HG03469 (cell line): Measurements from ENCODE around the gene C2CD4A.

Experiments
- ATAC-seq: cut with Tn5 transposase; IDR thresholded peaks from one replicate; pipeline ENCODE4 v1.9.1; 2021; ENCODE audit warnings: mild to moderate bottlenecking, moderate library complexity, moderate number of reproducible peaks; ENCODE audit not compliant: unreplicated experiment

The C2CD4A gene

DNA sequence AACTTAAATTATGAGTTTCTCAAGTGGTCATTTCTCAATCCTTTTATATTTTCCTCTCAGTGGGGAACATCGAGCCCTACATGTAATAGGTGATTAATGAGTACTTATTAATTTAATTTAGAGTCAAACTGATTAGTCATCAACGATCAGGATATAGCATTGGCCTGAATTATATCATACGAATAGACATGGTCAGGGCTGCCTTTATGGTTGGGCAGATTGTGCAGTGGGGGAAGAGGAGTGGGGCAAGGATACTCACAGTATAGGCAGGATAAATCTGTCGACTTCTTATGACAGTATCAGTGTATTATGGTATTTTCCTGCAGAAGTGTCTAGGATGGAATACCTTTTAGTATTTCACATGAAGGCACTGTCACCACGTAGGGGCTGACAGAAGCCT, 27.0 kb downstream of the C2CD4A start:
- ATAC-seq, result no peak

DNA sequence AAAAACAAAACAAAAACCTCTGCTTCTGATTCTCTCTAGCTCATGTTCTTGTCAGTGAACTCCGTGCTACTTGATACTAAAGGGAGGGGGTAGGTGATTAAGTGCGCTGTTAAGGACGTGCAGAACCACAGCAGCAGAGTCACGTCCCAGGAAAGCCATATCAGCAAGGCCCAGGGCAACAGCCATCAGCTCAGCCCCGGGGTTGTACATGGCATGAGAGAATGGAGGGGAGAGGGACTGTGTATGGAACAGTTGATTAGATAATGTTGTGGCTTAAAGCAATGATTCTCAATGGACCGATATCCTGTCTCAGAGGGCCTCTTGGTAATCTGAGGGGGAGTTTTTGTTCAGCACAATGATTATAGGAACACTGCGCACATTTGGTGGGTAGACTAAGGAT, 27.6 kb downstream of the C2CD4A start:
- ATAC-seq, result no peak

DNA sequence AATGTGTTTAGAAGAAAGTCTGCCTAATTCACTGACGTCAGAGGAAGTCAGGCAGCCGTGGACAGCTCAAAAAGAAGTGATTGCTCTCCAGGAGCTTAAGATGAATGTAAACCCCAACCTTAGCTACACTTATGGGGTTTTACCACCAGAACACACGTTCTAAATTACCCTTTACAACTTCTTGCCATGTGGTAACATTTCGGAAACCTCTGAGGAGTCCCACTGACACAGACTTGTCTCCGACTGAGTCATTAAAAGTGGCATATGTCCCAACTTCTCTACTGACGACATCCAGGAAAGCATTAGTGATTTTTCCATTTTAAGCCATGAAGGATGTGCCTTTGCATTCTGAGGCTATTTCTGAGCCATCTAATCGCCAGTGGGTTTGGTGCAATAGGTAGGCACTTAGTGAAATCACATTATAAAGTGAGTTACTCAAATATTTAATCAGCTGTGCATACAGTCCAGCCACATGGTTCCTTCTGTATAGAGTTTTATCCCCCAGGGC, 32.4 kb downstream of the C2CD4A start:
- ATAC-seq, result no peak

DNA sequence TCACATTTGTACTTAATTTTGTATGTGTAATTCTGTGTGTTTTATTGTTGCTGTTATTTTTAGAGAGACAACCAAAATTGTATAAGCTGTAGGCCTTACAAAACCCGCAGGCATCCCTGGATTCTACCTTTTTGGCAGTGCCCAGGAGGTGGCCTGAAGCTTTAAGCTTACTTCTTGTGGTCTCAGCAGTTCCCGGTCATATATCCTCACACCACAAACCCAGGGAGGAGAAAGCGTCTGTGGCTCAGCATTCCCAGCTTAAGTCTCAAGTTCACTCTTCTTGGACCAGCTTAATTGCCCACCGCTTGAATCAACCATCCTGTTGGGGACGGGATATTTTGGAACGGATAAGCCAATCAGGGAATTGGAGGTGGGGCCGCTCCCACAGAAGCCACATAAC, 36.7 kb downstream of the C2CD4A start:
- no peak for ATAC-seq

DNA sequence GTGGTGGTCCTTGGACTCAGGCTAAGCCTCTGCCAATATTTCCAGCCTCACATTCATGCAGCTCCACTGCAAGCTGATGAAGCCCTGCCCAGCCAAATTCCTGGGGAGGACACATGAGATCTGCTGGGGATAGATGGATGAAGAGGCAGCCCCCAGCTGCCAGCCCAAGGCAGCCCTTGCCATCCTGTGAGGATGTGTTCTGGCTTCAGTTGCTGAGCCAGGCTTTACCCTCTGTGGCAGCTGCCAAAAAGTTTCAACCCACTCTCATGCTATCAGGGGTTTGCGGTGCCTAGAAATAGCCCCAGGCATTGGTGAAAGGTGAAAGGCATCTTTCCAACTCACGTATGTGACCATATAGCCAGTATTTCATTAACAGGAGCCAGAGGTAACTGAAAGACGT, 37.6 kb downstream of the C2CD4A start:
- ATAC-seq, result no peak

DNA sequence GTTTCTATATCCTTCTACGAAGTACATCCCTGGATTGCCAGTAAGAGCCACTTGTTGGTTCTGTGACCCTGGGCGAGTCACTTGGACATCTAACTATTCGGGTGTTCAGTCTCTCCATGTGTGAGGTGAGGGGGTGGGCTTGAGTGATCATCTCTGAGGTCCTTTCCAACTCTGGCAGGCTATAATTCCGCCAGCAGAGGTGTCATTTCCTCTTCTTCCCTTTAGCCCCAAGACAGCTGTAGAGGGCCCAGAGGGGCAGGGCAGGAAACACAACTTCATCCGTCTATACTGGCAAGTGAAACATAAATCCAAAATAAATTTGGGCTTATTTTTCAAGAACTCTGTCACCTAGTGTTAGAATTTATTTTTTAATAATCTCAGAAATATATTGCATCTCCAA, 38.1 kb downstream of the C2CD4A start:
- no peak for ATAC-seq

DNA sequence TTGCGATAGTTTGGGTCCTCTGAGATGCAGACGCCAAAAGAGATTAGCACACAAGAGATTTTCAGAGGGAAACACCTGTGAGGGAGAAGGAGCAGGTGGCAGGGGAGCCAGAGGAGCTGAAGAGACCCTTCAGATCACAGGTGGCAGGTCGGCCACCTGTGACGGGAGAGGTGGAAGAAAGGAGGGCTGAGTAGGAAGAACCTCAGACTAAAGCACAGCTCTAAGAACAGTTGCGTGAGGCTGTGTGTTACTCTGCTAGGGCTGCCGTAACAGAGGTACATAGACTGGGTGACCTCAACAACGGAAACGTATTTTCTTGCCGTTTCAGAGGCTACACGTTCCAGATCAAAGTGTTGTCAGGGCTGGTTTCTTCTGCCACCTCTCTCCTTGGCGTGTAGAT, 38.5 kb downstream of the C2CD4A start:
- ATAC-seq, result no peak

DNA sequence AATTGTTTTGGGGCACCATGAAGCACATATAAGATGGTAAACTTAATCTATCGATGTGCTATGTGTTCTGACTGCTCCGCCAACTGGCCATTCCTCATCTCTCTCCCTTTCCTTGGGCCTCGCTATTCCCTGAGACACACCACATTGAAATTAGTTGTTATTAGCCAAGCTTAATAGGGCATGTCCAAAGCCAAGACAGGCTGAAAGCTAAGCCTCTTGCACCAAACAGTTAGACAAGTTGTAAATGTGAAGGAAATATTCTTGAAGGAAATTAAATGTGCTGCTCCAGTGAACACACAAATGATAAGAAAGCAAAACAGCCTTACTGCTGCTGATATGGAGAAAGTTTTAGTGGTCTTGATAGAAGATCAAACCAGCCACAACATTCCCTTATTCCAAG, 39.3 kb downstream of the C2CD4A start:
- ATAC-seq, result no peak

DNA sequence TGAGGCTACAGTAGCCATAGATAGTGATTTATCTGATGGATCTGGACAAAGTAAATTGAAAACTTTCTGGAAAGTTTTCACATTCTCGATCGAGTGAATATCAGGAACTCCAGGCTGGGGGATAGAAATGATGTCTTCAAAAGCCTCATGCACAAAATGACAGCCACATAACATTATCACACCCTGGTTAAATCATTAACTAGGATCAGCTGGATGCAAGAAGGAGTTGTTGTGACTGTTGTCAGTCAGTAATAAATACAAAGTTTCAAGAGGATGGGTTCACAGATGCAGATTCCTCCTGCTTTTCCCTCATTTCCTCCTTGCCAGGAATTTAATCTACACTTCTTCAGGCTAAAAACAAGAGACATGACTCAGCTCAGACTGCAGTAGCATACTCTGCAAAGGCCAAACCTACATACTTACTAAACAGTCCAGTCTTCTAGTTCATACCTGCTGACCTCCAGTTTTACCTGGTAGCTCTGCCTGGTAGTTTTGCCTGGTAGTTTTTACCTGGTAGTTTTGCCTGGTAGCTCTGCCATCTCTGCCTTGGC, 40.9 kb downstream of the C2CD4A start:
- ATAC-seq, result no peak

DNA sequence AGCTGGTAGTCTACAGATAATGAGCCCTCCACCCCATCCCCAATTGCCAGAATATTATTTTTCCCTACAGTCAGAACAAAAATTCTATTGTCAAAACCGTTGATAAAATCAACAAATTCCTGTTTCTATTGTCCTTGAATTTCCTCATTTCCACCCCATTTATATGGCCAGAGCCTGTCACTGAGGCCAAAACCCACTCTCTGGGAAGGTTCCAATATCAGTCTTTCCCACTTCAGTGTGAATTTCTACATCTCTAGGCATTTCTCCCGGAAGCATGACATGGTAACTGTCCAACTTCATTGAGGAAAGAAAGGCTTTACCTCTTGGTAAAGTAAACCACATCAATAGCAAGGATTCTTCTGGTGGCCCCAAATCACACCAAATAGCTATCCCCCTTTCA, 41.6 kb downstream of the C2CD4A start:
- ATAC-seq, result no peak

DNA sequence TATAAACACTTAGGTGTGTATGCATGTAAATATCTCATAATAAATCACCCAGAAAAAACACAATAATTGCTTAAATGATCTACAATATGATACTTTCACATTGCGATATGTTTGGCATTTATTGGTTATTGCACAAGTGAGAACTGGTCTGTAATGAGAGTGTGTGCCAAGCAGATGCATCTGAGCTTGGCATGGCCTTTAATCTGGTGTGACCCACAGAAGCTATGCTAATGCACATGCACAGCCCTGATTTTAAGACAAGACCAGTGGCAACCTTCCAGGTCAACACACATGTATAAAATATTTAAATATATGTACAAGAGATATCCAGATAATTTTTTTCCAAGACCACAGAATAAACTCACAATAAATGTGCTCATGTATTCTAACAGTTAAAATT, 42.7 kb downstream of the C2CD4A start:
- no peak for ATAC-seq

DNA sequence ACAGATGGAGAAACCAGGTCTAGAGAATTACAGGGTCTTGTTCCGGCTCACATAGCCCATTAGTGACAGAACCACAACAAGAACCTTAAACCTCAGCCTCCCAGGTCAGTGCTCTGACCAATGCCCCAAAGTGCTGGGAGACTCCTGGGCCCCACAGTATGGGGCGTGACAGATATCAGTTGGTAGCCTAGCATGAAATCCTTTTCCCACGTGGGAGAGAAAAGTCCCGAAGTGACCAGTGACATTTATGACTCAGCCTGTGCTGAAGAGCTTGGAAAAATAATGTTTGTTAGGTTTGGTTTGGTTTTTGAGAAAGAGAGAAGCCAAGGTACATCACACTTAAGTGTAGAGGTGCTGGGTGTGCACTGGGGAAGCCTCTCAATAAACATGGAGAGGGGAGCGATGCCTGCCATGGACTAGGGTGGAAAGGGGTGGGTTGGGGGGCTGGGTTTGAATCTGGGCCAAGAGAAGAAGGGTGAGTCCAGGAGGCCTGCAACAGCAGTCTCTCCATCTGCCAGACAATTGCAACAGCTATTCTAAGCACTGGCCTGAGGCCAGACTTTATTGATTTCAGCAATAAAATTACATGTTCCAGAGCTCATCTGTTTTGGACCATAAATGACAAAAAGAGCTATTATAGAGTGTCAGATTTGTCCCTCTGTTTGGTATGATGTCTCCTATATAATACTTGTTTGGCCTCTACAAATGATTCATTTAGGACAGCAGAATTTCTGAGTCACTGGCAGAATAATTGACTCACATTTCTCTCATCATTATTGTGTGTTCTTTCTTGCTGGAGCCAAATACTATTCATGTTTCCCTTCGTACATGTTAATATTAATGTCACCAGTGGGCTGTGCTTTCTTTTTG, 43.4 kb downstream of the C2CD4A start:
- ATAC-seq, result no peak

DNA sequence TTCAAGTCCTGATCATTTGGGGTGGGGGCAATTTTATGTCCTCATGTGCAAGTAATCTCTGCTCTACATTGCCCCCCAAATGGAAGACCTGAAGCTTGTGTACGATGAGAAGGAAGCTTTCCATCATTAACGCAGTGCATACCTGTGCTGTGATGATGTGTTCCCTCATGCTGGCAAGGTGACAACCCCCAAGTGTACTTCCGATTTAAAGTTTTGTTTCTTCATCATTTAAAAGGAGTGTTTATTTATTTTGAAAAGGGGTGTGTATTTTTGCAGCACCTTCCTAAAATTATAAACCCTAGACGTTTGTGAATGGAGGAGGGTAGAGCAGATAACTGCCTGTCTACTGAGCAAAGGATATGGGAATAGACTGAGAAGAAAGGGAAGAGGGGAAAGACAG, 45.3 kb downstream of the C2CD4A start:
- no peak for ATAC-seq

DNA sequence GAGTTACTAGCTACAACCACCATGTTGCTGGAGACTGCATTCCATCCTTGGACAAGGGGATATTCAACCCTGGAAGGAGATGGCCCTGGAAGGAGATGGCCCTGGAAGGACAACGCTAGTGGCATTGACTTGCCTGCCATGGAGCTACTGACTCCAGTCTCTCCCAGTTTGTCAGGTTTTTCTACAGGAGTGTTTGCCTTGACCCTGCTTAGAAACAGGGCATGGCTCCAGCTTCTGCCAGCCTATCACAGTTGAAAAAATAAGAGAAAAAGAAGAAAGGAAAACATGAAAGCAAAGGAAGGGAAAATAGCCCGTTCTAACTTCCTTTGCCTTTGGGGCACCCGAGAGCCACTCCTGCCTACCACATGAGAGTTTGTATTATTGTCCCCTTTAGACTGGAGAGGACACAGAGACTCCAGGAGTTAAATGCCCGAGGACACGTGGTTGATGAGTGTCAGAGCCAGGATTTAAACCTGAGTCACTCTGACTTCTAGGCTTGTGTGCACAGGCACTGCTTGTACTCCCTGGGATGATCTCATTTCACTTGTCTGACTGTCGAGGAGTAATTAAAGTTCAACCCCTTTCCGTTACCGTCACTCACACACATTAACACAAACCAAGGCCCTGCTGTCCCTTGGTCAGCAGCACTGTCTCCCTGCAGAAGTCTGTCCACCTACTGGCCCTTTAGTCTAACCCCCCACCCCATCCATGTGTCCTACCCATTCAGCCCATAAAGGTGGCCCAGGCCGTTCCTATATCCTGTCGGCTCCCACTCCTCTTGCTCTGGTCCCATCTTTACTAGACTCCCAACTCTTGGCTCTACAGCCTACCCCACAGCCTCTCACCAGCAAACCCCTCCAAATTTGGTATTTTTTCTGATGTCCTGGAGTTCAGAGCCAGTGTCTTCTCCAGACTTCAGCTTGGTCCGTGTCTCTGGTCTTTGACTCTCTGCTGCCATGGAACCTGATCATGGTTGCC, 46.1 kb downstream of the C2CD4A start:
- ATAC-seq, result no peak

DNA sequence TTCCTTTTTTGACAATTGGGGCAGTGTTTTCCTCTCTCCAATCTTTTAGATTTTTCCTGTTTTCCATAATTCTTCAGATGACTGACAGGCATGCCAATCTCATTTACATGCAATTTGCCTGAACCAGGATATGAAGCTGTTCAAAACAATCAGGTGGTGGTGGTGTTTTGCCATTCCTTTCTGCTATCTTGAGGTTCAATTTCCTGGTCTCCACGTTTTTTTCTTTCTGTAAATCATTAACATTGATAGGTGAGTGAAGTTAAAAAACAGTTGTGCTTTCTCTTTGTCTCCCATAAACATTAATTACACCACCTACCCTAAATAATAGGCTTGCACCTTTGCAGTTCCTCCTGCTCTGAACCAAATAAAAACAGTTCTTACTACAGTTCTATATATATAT, 49.1 kb downstream of the C2CD4A start:
- ATAC-seq, result no peak

DNA sequence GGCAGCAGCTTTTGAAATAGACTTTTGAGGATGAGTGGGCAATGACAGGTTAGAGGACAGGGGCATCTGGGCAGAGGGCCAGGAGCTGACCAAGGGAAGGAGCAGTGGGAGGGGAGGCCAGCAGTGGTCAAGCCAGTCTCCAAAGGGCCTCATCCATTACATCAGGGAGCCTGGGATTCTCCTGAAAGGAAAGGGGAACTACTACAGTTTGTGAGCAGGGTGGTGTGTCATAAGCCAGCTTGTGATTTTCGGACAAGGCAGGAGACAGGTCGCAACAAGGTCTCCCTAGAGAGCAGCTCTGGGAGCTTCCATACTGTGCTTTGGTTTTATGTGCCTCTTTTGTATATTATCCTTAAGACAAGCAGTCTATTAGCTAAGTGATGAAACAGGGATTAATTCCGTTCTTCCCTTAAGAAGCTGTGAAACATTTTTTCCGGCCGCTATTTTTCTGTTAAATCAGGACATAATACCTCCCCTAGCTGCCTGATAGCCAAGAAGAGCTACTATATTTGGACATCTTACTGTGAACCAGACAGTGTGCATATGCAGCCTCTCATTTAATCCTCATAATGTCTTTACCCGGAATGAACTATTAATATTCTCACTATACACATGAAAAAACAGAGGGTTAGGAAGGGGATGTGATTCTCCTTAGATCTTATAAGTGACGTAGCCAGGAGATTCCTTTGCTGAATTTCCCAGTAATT, 51.9 kb downstream of the C2CD4A start:
- ATAC-seq, result no peak

DNA sequence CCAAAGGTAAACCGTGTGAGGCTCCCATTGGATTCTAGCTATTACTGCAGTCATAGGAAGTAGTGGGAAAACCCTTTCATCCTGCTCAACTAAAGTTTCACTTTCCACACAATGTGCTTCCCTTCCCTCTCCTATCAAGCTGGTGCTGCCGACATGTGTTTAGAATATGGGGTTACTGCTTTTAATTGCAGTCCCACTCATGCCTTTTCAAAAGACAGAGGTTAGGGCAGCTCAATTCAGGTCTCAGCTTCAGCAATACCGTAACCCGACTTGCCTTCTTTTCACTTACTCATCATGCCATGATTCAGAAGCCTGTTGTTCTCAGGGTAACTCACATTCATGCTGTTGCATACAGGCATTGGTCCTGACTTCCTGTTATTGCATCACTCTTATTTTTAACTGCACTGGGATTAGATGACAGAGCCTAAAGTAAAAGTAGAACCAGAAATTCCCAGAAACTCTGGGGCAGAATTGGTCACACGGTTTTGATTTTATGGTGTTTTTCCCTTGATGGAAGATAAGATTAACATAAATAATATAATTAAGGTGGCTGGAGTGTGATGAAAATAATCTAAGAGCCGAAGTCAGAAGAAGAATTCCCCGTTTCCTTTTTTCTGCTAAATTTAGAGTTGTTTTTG, 52.6 kb downstream of the C2CD4A start:
- ATAC-seq, result no peak

DNA sequence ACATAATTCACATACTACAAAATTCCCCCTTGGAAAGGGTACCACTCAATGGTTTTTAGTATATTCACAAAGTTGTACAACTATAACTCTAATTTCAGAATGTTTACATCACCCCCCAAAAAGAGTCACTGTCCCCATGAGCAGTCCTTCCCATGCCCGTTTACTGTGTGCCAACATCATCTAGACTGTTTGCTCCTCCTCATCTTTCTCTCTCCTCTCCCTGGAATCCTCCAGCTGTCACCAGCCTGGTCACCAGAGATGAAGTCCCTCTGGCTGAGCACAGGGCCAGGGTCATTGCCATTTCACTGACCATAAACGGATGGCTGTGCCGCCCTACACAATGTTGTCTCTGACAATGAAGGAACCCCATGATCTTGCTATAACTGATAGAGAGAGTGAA, 53.1 kb downstream of the C2CD4A start:
- ATAC-seq, result no peak
